ENCODE measurements around the gene LGI4. TPM values are rescaled to one million over a fixed set of nuclear protein-coding genes. Genes with fewer than 3 reads are reported as not detected.

LGI4 gene
- total and polyA plus RNA-seq, 4 donors: 10.9 to 37.5 (median 19.9) TPM

DNA sequence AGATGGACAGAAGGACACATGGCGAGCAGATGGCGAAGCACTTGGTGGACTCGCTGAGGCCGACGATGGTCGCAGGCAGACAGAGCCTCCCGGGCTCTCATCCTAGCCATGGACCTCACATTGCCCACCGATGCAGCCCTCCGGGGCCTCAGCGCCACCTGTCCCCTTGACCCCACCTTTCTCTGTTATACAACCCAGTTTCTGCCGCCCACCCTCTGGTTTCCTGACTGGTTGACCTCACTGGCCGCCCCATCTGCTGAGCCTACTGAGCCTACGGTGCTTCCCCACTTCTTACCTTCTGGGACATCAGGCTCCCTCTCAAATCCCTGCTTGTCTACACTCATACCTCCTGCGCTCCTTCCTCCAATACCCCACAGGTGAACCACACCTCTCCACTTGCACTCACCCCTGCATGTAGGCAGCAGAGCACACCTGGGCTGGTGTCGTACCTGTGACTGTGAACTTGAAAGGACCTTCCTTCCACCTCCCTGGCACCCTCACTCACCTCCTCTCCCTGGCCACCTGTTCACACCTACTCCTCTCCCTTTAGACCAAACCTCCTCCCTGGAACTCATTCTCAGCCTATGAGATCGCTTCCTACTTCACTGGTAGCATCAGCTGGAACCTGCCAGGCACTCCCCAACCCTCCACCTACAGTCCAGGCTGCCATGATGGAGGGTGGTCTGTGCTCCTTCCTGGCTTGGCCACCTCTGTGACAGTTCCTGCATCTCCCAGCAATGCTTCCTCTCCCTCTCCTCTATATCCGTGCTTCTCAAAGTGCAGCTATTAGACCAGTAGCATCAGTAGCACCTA lies 57.2 kb downstream of the LGI4 start:
- Histone ChIP-seq H3K27ac (ENCODE audit: low read depth, low read length) (no peak overlapping the region), H3K4me3 (ENCODE audit: low read depth, low read length) (no peak overlapping the region), H3K27me3 (ENCODE audit: control insufficient read depth, insufficient read depth, low read length) (no peaks in the 10 kb centered on the region), H3K9me3 (ENCODE audit: control insufficient read depth, insufficient read depth, low read length) (no peaks in the 10 kb centered on the region), H3K36me3 (ENCODE audit: control insufficient read depth, insufficient read depth, low read length) (peaks cover 3% of the 10 kb centered on the region), H3K4me1 (ENCODE audit: control insufficient read depth, insufficient read depth, low read length) (no peaks in the 10 kb centered on the region)
- WGBS (ENCODE audit: insufficient coverage): 89% methylated on average over 15 of the region's 17 CpGs
- DNase-seq (ENCODE audit: low read depth in 4 of 6, low spot score in 6 of 6): no peak

DNA sequence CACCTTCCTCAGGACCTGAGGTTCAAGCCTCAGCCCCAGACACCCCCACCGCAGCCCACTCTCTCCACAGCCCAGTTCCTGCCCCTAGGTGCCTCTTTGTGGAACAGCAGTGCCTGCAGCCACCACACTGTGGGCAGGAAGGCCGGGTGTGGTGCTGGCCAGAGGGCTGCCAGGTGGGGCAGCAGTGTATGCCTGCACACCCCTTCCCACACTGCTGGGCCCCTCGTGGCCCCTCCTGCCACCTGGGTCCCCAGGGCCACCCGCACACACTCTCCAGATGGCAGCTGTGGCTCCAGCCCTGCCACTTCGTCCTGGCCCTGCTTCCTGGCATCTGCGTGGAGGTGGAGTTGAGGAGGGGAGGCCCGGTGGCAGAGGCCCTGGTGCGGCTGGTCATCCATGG lies 58.2 kb downstream of the LGI4 start:
- H3K4me3 ChIP-seq (ENCODE audit: low read depth, low read length): no peak overlapping the region
- DNase-seq (ENCODE audit: low read depth in 4 of 6, low spot score in 6 of 6): no peak
- no peaks in the 10 kb centered on the region for H3K9me3 ChIP-seq (ENCODE audit: control insufficient read depth, insufficient read depth, low read length)
- no peaks in the 10 kb centered on the region for H3K4me1 ChIP-seq (ENCODE audit: control insufficient read depth, insufficient read depth, low read length)
- H3K36me3 ChIP-seq (ENCODE audit: control insufficient read depth, insufficient read depth, low read length): peaks cover 3% of the 10 kb centered on the region
- H3K27me3 ChIP-seq (ENCODE audit: control insufficient read depth, insufficient read depth, low read length): no peaks in the 10 kb centered on the region
- WGBS (ENCODE audit: insufficient coverage): 86% methylated on average over 7 of the region's 8 CpGs
- no peak overlapping the region for H3K27ac ChIP-seq (ENCODE audit: low read depth, low read length)

DNA sequence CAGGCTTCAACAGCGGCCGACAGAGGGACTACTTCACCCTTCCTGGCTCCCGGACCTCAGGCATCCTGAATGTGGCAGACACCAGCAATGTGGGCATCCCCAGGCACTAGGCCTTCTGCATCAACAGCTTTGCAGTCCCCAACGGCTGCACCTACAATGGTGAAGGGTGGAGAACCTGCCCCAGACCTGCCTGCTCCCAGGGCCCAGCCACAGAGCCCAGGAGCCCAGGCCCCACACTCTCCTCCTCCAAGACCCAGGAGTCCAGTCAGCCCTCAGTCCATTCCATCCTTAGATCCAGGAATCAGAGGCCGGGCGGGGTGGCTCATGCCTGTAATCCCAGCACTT lies 58.9 kb downstream of the LGI4 start:
- no peak for DNase-seq (ENCODE audit: low read depth in 4 of 6, low spot score in 6 of 6)
- no peak overlapping the region for H3K27ac ChIP-seq (ENCODE audit: low read depth, low read length)
- no peaks in the 10 kb centered on the region for H3K27me3 ChIP-seq (ENCODE audit: control insufficient read depth, insufficient read depth, low read length)
- 76% methylated on average over 6 of the region's 6 CpGs for WGBS (ENCODE audit: insufficient coverage)
- peaks cover 3% of the 10 kb centered on the region for H3K36me3 ChIP-seq (ENCODE audit: control insufficient read depth, insufficient read depth, low read length)
- H3K4me3 ChIP-seq (ENCODE audit: low read depth, low read length): no peak overlapping the region
- H3K9me3 ChIP-seq (ENCODE audit: control insufficient read depth, insufficient read depth, low read length): no peaks in the 10 kb centered on the region
- no peaks in the 10 kb centered on the region for H3K4me1 ChIP-seq (ENCODE audit: control insufficient read depth, insufficient read depth, low read length)

DNA sequence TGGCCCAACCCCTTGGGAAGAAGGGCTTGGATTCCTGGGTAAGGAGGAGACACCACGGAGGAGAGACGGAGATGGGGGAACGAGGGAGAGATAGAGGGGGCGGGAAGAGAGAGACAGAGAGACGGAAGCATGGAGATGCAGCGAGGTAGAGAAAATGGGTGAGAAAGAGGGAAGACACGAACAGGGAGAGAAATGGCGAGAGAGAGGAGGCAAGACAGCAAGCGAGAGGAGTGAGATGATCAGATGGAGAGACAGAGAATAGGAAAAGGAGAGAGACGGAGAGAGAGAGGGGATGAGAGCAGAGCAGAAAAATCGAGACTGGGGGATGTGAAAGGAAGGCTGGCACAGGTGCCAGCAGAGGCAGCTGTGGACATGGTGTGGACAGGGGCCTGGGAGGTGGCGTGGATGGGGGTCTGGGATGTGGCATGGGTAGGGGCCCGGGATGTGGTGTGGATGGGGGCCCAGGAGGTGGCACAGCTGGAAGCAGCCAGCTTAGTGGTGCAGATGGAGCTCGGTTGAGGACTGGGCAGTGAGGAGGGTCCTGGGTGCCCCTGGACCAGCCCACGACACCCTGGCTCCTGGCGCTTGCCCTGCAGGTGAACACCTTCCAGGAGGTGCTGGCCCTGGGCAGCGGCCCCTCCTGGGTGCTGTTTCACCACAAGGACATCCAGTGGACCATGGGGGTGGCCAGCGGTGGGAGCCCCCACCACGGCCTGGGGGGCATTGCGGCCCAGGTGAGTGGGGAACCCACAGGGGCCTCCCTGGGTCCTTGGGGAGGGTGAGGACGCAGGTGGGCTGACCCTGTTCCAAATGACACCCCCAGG lies 59.4 kb downstream of the LGI4 start:
- Histone ChIP-seq H3K9me3 (ENCODE audit: control insufficient read depth, insufficient read depth, low read length) (peaks cover 2% of the 10 kb centered on the region), H3K4me1 (ENCODE audit: control insufficient read depth, insufficient read depth, low read length) (no peaks in the 10 kb centered on the region), H3K27ac (ENCODE audit: low read depth, low read length) (no peak overlapping the region), H3K36me3 (ENCODE audit: control insufficient read depth, insufficient read depth, low read length) (peaks cover 3% of the 10 kb centered on the region), H3K27me3 (ENCODE audit: control insufficient read depth, insufficient read depth, low read length) (no peaks in the 10 kb centered on the region), H3K4me3 (ENCODE audit: low read depth, low read length) (no peak overlapping the region)
- 86% methylated on average over 21 of the region's 21 CpGs for WGBS (ENCODE audit: insufficient coverage)
- no peak for DNase-seq (ENCODE audit: low read depth in 4 of 6, low spot score in 6 of 6)

Small RNA genes within 50 kb of the gene (small RNA-seq; reads per million reads assigned to genes)
- gene AC020907.2 (ENCODE audit: low replicate concordance): not detected

Other genes with a start within 250 kb of the LGI4 start
- 1 to 10 TPM; 7.5 to 7.7 TPM for gene ZNF30, start 208.2 kb downstream of the LGI4 start, total RNA-seq
- gene ZNF30, start 208.2 kb downstream of the LGI4 start, polyA plus RNA-seq (ENCODE audit: insufficient read length in 2 of 2): 10 to 100 TPM; 11.4 to 11.7 TPM
- gene ZNF792, start 170.8 kb downstream of the LGI4 start, total RNA-seq: 10 to 100 TPM; 10.3 to 10.4 TPM
- 1 to 10 TPM; 2.9 to 3.8 TPM for gene ZNF792, start 170.8 kb downstream of the LGI4 start, polyA plus RNA-seq (ENCODE audit: insufficient read length in 2 of 2)
- gene GRAMD1A, start 134.7 kb downstream of the LGI4 start, total RNA-seq: 10 to 100 TPM; 29.6 to 36.2 TPM
- 100 to 1,000 TPM in 1 of 2 donors, 10 to 100 TPM in 1; 92.5 to 111 TPM for gene GRAMD1A, start 134.7 kb downstream of the LGI4 start, polyA plus RNA-seq (ENCODE audit: insufficient read length in 2 of 2)
- gene SCN1B, start 104.6 kb downstream of the LGI4 start, total RNA-seq: 10 to 100 TPM in 1 of 2 donors, 1 to 10 TPM in 1; 5.8 to 17.2 TPM
- 10 to 100 TPM; 16.1 to 24.0 TPM for gene SCN1B, start 104.6 kb downstream of the LGI4 start, polyA plus RNA-seq (ENCODE audit: insufficient read length in 2 of 2)
- gene HPN, start 93.3 kb downstream of the LGI4 start, total RNA-seq: under 1 TPM; 0.20 to 0.50 TPM
- gene HPN, start 93.3 kb downstream of the LGI4 start, polyA plus RNA-seq (ENCODE audit: insufficient read length in 2 of 2): 1 to 10 TPM; 1.1 to 1.4 TPM
- gene FXYD3, start 19.2 kb downstream of the LGI4 start, total RNA-seq: 1 to 10 TPM in 1 of 2 donors, under 1 TPM in 1; 0.40 to 2.6 TPM
- gene FXYD3, start 19.2 kb downstream of the LGI4 start, polyA plus RNA-seq (ENCODE audit: insufficient read length in 2 of 2): 1 to 10 TPM in 1 of 2 donors, under 1 TPM in 1; 0.49 to 1.7 TPM
- gene FXYD1, start 3.8 kb upstream of the LGI4 start, total RNA-seq: 100 to 1,000 TPM in 1 of 2 donors, 10 to 100 TPM in 1; 20.4 to 104 TPM
- 10 to 100 TPM; 37.9 to 58.3 TPM for gene FXYD1, start 3.8 kb upstream of the LGI4 start, polyA plus RNA-seq (ENCODE audit: insufficient read length in 2 of 2)
- gene FXYD7, start 8.2 kb upstream of the LGI4 start, total RNA-seq: 10 to 100 TPM; 12.1 to 34.3 TPM
- 100 to 1,000 TPM; 279 to 281 TPM for gene FXYD7, start 8.2 kb upstream of the LGI4 start, polyA plus RNA-seq (ENCODE audit: insufficient read length in 2 of 2)
- gene FXYD5, start 19.7 kb upstream of the LGI4 start, total RNA-seq: 10 to 100 TPM; 11.0 to 52.5 TPM
- 10 to 100 TPM in 1 of 2 donors, 1 to 10 TPM in 1; 9.3 to 32.5 TPM for gene FXYD5, start 19.7 kb upstream of the LGI4 start, polyA plus RNA-seq (ENCODE audit: insufficient read length in 2 of 2)
- gene FAM187B, start 93.7 kb upstream of the LGI4 start, total RNA-seq: not detected
- not detected for gene FAM187B, start 93.7 kb upstream of the LGI4 start, polyA plus RNA-seq (ENCODE audit: insufficient read length in 2 of 2)
- gene LSR, start 113.9 kb upstream of the LGI4 start, total RNA-seq: 10 to 100 TPM in 1 of 2 donors, 1 to 10 TPM in 1; 2.0 to 29.4 TPM
- 10 to 100 TPM; 21.3 to 25.4 TPM for gene LSR, start 113.9 kb upstream of the LGI4 start, polyA plus RNA-seq (ENCODE audit: insufficient read length in 2 of 2)
- gene USF2, start 133.9 kb upstream of the LGI4 start, total RNA-seq: 10 to 100 TPM; 37.2 to 89.6 TPM
- 100 to 1,000 TPM; 235 to 258 TPM for gene USF2, start 133.9 kb upstream of the LGI4 start, polyA plus RNA-seq (ENCODE audit: insufficient read length in 2 of 2)
- gene HAMP, start 147.5 kb upstream of the LGI4 start, total RNA-seq: under 1 TPM in 1 of 2 donors, not detected in 1; 0.40 TPM
- gene HAMP, start 147.5 kb upstream of the LGI4 start, polyA plus RNA-seq (ENCODE audit: insufficient read length in 2 of 2): under 1 TPM; 0.35 to 0.67 TPM
- gene MAG, start 157.1 kb upstream of the LGI4 start, total RNA-seq: 100 to 1,000 TPM in 1 of 2 donors, 10 to 100 TPM in 1; 83.5 to 215 TPM
- gene MAG, start 157.1 kb upstream of the LGI4 start, polyA plus RNA-seq (ENCODE audit: insufficient read length in 2 of 2): 100 to 1,000 TPM; 249 to 261 TPM
- 10 to 100 TPM in 1 of 2 donors, 1 to 10 TPM in 1; 9.4 to 13.5 TPM for gene CD22, start 194.1 kb upstream of the LGI4 start, total RNA-seq
- 10 to 100 TPM; 24.2 to 39.4 TPM for gene CD22, start 194.1 kb upstream of the LGI4 start, polyA plus RNA-seq (ENCODE audit: insufficient read length in 2 of 2)
- gene FFAR1, start 212.8 kb upstream of the LGI4 start, total RNA-seq: under 1 TPM in 1 of 2 donors, not detected in 1; 0.06 TPM
- under 1 TPM; 0.70 to 0.83 TPM for gene FFAR1, start 212.8 kb upstream of the LGI4 start, polyA plus RNA-seq (ENCODE audit: insufficient read length in 2 of 2)
- gene FFAR3, start 223.4 kb upstream of the LGI4 start, total RNA-seq: under 1 TPM; 0.10 to 0.11 TPM
- gene FFAR3, start 223.4 kb upstream of the LGI4 start, polyA plus RNA-seq (ENCODE audit: insufficient read length in 2 of 2): not detected
- gene GPR42, start 236.0 kb upstream of the LGI4 start, total RNA-seq: not detected
- gene GPR42, start 236.0 kb upstream of the LGI4 start, polyA plus RNA-seq (ENCODE audit: insufficient read length in 2 of 2): under 1 TPM in 1 of 2 donors, not detected in 1; 0.14 TPM